Coronary artery (tissue), 2 donors: ENCODE results near the gene COX8A.

Experiments
- DNase-seq: peaks from one replicate; pipeline ENCODE4 v3.0.0-alpha.2; 2017; ENCODE audit warnings: low spot score
- H3K27ac ChIP-seq, 2 donors: fragments of 200-600 bp; sonication (generic); one replicate each; pipeline ENCODE4 v1.5.1; 2016 to 2019
- H3K4me3 ChIP-seq: fragments of 200-600 bp; sonication (generic); 2 replicates; pipeline ENCODE4 v1.5.1; 2016; ENCODE audit warnings: mild to moderate bottlenecking, moderate library complexity
- CTCF ChIP-seq: fragments of 200-600 bp; sonication (generic); IDR thresholded peaks from one replicate; pipeline ENCODE4 v1.5.1; 2019; ENCODE audit warnings: antibody characterized with exemption

Gene COX8A

GRCh38 chr11:64014356-64014755 lies 39.9 kb downstream of the COX8A start:
- no peak overlapping the region for H3K4me3 ChIP-seq
- H3K27ac ChIP-seq: no peak overlapping the region
- DNase-seq: no peak
- no peak for TF ChIP-seq CTCF

GRCh38 chr11:64015510-64015909 lies 41.1 kb downstream of the COX8A start:
- no peak for TF ChIP-seq CTCF
- no peak for DNase-seq
- H3K27ac ChIP-seq: no peak overlapping the region
- no peak overlapping the region for H3K4me3 ChIP-seq

- no peak for TF ChIP-seq CTCF
- Histone ChIP-seq H3K4me3 (no peak overlapping the region), H3K27ac (no peak overlapping the region)
- no peak for DNase-seq
Measured at GRCh38 chr11:64015935-64016845, 41.8 kb downstream of the COX8A start.

GRCh38 chr11:64017945-64018224 lies 43.5 kb downstream of the COX8A start:
- H3K4me3 ChIP-seq: no peak overlapping the region
- DNase-seq: no peak
- TF ChIP-seq CTCF: no peak
- no peak overlapping the region for H3K27ac ChIP-seq

GRCh38 chr11:64018310-64018709 lies 43.9 kb downstream of the COX8A start:
- TF ChIP-seq CTCF: no peak
- H3K4me3 ChIP-seq: no peak overlapping the region
- H3K27ac ChIP-seq: no peak overlapping the region
- no peak for DNase-seq

GRCh38 chr11:64019106-64020037 lies 45.0 kb downstream of the COX8A start:
- H3K4me3 ChIP-seq: no peak overlapping the region
- no peak for TF ChIP-seq CTCF
- H3K27ac ChIP-seq: no peak overlapping the region
- DNase-seq: no peak
